HUDEP-2 (cell line): ENCODE measurements around the gene P3H4.
"Not testable (repeated sequence)": the region's sequence is repeated elsewhere in the genome, so short reads cannot be mapped to it uniquely, and the experiment has no call there.

Source experiments
- DNase-seq, 76 experiments: peaks; one replicate each; lab custom pipeline; 2025; ENCODE audit not compliant: unreplicated experiment in 76 of 76; lab: John Stamatoyannopoulos, UW

Gene P3H4

GRCh38 chr17:41796121-41796895, 15.4 kb downstream of the P3H4 start:
- DNase-seq, result no peak

DNA sequence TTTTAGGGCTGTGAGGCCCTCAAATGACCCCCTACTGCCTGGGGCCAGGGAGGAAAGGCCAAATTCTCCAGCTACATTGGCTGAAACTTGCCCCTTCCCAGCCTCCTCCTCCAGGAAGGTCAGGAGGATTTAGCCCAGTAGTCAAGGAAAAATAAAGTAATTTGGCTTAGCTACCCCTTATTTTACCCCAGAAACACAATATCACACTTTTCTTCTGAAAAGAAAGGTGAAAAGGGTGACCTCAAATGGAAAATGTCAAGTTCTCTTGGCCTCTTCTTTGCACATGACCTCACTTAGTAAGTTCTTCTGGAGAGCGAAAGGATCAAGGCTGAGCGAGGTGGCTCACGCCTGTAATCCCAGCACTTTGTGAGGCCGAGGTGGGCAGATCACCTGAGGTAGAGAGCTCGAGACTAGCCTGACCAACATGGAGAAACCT, 17.2 kb downstream of the P3H4 start:
- no peak for DNase-seq

DNA sequence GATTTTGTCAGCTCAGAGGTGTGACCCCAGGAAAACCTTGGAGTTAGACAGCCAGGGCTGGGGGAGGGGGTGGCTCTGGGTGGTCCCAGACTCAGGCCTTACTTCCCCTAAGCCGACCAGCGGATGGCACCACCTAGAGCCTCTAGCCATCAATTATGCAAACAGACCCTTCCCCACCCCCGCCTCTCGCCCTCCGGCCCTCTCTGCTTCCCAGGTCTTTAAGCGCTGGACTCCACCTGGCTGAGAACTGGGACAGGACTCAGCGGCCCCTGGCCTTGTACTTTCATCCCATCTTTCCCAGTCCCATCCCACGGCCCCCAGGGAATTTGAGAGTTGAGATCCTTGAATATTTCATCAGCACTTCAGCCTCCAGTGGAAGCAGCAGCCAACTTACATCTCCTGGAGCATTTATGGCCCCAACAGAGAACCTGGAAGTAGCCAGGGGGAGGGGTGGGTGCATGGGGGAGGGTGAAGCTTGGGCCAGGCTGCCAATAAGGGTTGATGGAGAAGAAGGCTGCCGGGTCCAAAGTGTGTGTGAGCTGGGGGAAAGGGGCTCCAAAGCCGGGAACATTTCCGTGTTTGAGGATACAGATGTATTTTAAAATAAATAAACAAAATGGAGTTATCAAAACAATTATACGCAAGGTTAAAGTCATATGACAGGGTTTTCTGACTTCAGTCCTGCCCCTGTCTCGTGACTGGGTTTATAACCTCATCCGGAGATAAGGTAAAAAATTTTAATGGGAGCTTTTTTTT, 17.8 kb downstream of the P3H4 start:
- peak in 1 of 76 experiments; percentile 2 for DNase-seq

DNA sequence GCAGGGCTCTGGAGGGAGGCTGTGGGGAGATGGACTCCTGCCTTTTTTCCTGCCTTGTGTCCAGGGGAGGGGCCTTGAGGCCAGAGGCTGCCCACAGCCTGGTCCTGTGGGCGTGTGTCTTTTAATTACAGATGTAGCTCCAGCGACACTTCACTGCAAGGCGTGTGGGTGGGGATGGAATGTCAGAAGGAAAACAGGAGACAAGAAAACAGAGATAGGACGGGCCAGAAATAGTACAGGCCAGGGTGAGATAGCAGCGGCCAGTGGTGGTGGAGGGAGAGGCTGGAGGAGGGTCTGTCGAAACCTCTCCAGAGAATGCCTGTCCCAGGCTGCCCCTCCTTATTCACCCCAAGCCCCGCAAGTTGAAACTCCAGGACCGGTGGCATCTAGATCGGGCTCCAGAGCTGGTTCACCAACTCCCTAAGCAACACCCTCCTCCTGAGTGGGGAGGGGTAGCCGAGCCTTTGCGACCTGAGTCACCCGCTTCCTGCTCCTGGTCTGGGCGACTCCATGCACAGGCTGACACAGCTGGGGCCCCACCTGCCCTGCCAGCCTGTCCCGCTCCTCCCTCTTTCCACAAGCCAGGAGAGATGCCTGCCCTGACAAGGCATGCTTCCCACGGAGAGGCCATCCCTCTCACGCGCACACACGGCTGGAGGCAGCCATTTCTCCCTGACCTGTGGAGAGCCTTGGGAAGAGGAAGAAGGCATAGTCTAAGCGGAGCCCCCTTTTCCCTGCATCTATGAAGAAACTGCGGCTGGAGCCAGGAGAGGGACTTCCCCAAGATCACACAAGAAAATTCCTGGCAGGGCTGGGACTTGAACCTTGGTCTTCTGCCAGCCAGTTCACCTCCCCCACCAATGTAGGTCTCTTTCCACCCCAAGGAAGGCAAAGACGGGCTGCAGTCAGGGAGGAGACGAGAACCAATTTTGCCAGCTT, 18.6 kb downstream of the P3H4 start:
- DNase-seq, result no peak

GRCh38 chr17:41787021-41787418, 24.7 kb downstream of the P3H4 start:
- no peak for DNase-seq

- DNase-seq, result peak; percentile 39 to 100 (median 99)
These were observed 25.3 kb downstream of the P3H4 start, which contains the start of gene JUP for GRCh38 chr17:41786227-41787020. Gene JUP (minus strand): TSS chr17:41786711. CDS start chr17:41771854, 14,857 bp downstream.

GRCh38 chr17:41785859-41786226, 25.9 kb downstream of the P3H4 start:
- DNase-seq, result peak in 44 of 76 experiments; percentile 3 to 63 (median 38)

DNA sequence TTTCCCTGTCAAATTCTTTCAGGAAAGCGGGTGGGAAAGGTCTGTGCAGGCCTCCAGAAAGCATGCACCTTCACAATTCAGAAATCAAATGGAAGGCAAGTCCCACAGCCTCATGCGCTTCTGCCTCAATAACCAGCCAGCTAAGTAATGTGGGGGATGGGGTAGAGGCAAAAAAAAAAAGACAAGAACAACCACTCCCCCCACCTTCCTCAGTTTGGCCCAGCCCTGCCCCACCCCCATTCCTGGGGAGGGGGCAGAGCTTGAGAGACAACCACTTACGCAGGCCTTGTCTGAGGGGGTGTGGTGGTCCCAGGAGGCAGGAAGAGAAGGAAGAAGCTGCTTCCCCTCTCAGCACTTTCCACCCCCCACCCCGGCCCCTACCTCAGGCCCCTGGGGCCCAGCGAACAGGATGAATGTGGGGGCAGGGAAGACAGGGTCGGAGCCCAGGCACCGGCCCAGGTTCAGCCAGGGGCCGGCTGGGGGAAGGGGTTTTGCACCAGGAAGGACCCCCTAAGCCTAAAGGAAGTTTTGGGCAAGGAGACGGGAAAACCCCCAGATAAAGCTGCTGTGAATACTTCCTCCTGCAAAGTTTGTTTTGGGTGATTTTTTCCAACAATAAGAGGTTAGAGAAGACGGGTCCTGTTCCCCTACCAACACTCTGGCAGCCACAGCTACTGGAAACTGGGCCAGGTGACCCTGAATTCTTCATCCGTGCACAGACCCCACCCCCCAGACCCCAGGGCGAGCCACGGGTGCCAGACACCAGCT, 26.5 kb downstream of the P3H4 start:
- peak in 23 of 76 experiments; percentile 6 to 51 (median 25) for DNase-seq

DNA sequence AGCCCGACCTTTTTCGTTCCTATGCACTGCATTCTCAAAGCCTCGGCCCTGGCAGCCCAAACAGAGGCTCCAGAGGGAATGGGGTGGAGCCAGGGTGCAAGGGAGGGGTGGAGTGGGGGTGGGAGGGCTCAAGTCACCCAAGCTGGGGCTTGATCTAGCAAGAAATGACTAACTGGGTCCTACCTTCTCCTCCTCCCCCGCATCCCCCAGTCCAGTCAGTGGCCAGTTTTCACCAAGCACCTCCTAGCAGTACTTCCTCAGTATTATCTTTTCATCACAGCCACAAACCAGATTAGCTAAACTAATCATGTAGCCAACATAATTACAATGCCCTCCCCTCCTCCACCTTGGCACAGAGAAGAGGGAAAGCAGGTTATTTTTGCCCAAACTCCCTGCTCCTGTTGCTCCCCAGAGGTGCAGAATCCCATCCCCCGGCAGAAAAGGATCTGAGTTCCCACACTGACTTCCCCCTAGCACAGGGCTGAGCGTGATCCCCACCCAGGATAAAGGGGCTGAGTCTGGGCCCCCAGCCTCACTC, 27.5 kb downstream of the P3H4 start:
- DNase-seq, result peak in 72 of 76 experiments; percentile 13 to 95 (median 78)

DNA sequence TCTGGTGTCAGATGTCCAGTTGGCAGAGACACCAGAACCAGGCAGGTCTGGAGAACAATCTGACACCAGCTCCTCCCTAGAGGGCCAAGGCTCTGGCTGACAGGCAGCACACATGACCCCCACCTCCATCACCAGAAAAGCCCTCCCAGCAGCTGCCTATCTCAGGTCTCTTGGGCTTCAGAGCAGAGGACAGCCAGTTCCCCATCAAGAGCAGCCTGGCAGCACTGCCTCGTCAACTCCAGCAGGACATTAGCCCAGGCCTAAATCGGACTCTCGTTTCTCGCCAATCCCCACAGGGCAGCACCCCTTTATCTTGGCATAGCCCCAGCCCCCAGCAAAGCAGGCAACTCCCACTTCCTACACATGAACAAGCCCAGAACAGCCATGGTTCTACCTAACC, 29.6 kb downstream of the P3H4 start:
- DNase-seq, result peak in 12 of 76 experiments; percentile 4 to 28 (median 12)

DNA sequence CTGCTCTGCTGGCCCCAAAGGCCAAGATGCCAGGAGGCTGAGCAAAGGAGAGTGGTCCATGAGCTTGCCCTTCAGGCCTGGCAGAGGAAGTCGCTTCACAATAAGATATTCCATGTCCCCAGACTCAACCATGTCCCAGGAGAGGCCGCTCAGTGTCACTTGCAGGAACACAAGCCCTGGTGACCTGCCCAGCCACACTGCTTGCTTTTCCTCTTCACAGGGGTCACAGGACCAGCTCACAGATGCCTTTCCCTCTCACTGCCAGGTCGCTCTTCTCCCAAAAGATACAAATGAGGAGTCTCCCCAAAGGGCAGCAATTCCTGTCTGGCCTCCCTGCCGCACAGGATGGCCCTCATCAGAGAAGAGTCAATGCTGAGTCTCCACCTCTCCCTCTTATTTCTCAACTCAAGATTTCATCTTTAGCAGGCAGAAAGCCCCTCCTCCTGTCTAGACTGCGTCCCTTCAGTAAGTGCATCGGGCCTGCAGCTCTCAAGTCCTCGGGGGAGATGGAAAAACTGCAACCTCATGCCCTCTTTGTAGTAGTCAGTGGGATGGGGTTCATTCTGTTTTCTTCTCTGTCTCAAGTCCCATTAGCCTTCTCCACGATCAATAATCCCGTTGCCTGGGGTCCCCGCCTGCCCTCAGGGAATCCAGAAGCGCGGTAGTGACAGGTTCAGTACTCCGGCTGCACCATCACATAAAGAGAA, 30.2 kb downstream of the P3H4 start:
- DNase-seq, result no peak

GRCh38 chr17:41779954-41780353, 31.8 kb downstream of the P3H4 start:
- DNase-seq, result no peak

DNA sequence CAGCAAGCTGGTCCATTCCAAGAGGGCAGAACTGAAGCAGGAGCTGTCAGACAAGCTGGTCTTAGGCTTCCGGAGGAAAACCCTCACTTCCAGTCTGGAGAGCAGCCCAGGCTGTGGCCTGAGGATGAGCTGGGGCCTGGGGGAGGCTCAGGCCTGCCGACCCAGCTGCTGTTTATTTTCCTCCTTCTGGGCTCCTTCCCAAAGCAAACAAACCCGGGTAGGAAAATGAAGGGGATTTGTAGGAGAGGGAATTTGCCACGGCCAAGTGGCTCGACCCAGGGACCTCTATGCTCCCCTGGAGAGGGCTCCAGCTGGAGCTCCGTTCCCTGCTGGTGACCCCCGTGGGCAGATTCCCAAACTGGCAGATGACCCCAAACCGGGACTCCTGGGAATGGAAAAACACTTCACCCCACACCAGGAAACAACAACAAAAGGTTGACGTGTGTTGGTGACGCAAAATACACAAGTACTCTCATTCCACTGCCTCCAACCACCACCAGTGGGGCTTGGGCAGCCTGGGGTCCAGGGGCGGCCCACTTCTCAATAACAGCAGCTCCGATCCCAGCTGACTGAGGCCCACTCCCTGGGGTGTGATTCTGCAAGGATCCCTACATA, 34.1 kb downstream of the P3H4 start:
- DNase-seq, result no peak

- no peak for DNase-seq
These were observed 34.6 kb downstream of the P3H4 start for GRCh38 chr17:41777157-41777573.

GRCh38 chr17:41776262-41776900, 35.4 kb downstream of the P3H4 start:
- not testable (repeated sequence) for DNase-seq

- DNase-seq, result no peak
These were observed 36.1 kb downstream of the P3H4 start for GRCh38 chr17:41775394-41776226.
